Naive B cell (primary cell): ENCODE measurements around the gene ATP6V1A. TPM values are rescaled to one million over a fixed set of nuclear protein-coding genes. Genes with fewer than 3 reads are reported as not detected.
"Not testable (repeated sequence)": the region's sequence is repeated elsewhere in the genome, so short reads cannot be mapped to it uniquely, and the experiment has no call there.

ENCODE experiments used
- ATAC-seq, 2 donors: fragments of 150-1000 bp; cut with Tn5 transposase; 2 replicates each; pipeline ENCODE4 v1.10.0; 2021; ENCODE audit warnings: low read depth in 2 of 2, mild to moderate bottlenecking in 2 of 2, moderate library complexity in 2 of 2
- DNase-seq: peaks from one replicate; pipeline ENCODE4 v3.0.0; 2022
- H3K27ac Mint-ChIP-seq, 6 donors: one replicate each; pipeline ENCODE4 v1.8.0; 2020 to 2022; ENCODE audit warnings: mild to moderate bottlenecking in 6 of 6, mixed read lengths in 6 of 6, moderate library complexity in 5 of 6, inconsistent platforms in 2 of 6
- H3K27me3 Mint-ChIP-seq, 3 donors: one replicate each; pipeline ENCODE4 v1.8.0; 2021 to 2022; ENCODE audit warnings: mixed read lengths in 3 of 3, mild to moderate bottlenecking in 1 of 3
- H3K36me3 Mint-ChIP-seq, 2 donors: one replicate each; pipeline ENCODE4 v1.8.0; 2020 to 2022; ENCODE audit warnings: mixed read lengths in 2 of 2, inconsistent platforms in 1 of 2, mild to moderate bottlenecking in 1 of 2
- H3K4me1 Mint-ChIP-seq, 3 donors: one replicate each; pipeline ENCODE4 v1.8.0; 2020 to 2022; ENCODE audit warnings: mixed read lengths in 3 of 3, inconsistent platforms in 1 of 3, mild to moderate bottlenecking in 1 of 3, moderate library complexity in 1 of 3
- H3K4me3 Mint-ChIP-seq, 8 donors: one replicate each; pipeline ENCODE4 v1.8.0; 2020 to 2022; ENCODE audit warnings: mild to moderate bottlenecking in 8 of 8, mixed read lengths in 8 of 8, moderate library complexity in 8 of 8, inconsistent platforms in 2 of 8
- H3K9me3 Mint-ChIP-seq, 7 donors: one replicate each; pipeline ENCODE4 v1.8.0; 2020 to 2022; ENCODE audit warnings: mixed read lengths in 7 of 7, mild to moderate bottlenecking in 5 of 7, inconsistent platforms in 2 of 7, moderate library complexity in 1 of 7
- polyA plus RNA-seq, 6 donors: library from polyadenylated mRNA; unstranded; fragments of 300-500 nt; fragmentation: Illumina TruSeq; gene quantifications; one replicate each; pipeline ENCODE4 v1.2.3, GENCODE V29; 2021; ENCODE audit warnings: low read depth in 6 of 6

The ATP6V1A gene
- polyA plus RNA-seq, 6 donors from 2014 or later, result 42.2 to 55.1 (median 52.2) TPM

GRCh38 chr3:113839551-113839950 lies 92.7 kb downstream of the ATP6V1A start:
- ATAC-seq (no peak), DNase-seq (no peak)
- peak overlapping the region in 2 of 6 donors; percentile 71 to 74 for H3K27ac Mint-ChIP-seq
- peaks cover 7 to 31% (median 13%) of the 10 kb centered on the region in 3 donors for H3K4me1 Mint-ChIP-seq
- no peaks in the 10 kb centered on the region for H3K36me3 Mint-ChIP-seq
- H3K27me3 Mint-ChIP-seq, result no peaks in the 10 kb centered on the region
- H3K4me3 Mint-ChIP-seq, result peak overlapping the region; percentile 84 to 92 (median 88)
- H3K9me3 Mint-ChIP-seq, result no peaks in the 10 kb centered on the region

- DNase-seq, result no peak
- Mint-ChIP-seq H3K4me1 (peaks cover 0 to 9% (median 3%) of the 10 kb centered on the region in 3 donors), H3K9me3 (no peaks in the 10 kb centered on the region), H3K27me3 (no peaks in the 10 kb centered on the region), H3K27ac (no peak overlapping the region), H3K4me3 (no peak overlapping the region), H3K36me3 (no peaks in the 10 kb centered on the region)
- peak; percentile 43 to 52 for ATAC-seq
Measured at GRCh38 chr3:113844622-113845222, 97.9 kb downstream of the ATP6V1A start.

- no peak for DNase-seq
- no peak for ATAC-seq
- H3K27ac Mint-ChIP-seq, result peak overlapping the region in 2 of 6 donors; percentile 18 to 25
- no peaks in the 10 kb centered on the region for H3K4me1 Mint-ChIP-seq
- no peaks in the 10 kb centered on the region for H3K36me3 Mint-ChIP-seq
- H3K27me3 Mint-ChIP-seq, result no peaks in the 10 kb centered on the region
- H3K9me3 Mint-ChIP-seq, result no peaks in the 10 kb centered on the region
- H3K4me3 Mint-ChIP-seq, result no peak overlapping the region
Measured at GRCh38 chr3:113847247-113847646, 100.4 kb downstream of the ATP6V1A start.

GRCh38 chr3:113847664-113848461 lies 101.0 kb downstream of the ATP6V1A start:
- ATAC-seq (no peak), DNase-seq (no peak)
- no peaks in the 10 kb centered on the region for H3K27me3 Mint-ChIP-seq
- H3K9me3 Mint-ChIP-seq, result no peaks in the 10 kb centered on the region
- H3K36me3 Mint-ChIP-seq, result no peaks in the 10 kb centered on the region
- H3K27ac Mint-ChIP-seq, result peak overlapping the region in 3 of 6 donors; percentile 6 to 25 (median 18)
- no peaks in the 10 kb centered on the region for H3K4me1 Mint-ChIP-seq
- no peak overlapping the region for H3K4me3 Mint-ChIP-seq

- H3K9me3 Mint-ChIP-seq, result not testable (repeated sequence)
Measured at GRCh38 chr3:113849071-113849470, 102.2 kb downstream of the ATP6V1A start.

GRCh38 chr3:113849841-113850240 lies 103.0 kb downstream of the ATP6V1A start:
- not testable (repeated sequence) for ATAC-seq, DNase-seq, H3K4me3 Mint-ChIP-seq, H3K27me3 Mint-ChIP-seq, H3K4me1 Mint-ChIP-seq, H3K36me3 Mint-ChIP-seq, H3K9me3 Mint-ChIP-seq, H3K27ac Mint-ChIP-seq

More at GRCh38 chr3:113849071-113849470, 102.2 kb downstream of the ATP6V1A start:
- not testable (repeated sequence) for H3K27me3 Mint-ChIP-seq, H3K36me3 Mint-ChIP-seq, ATAC-seq, DNase-seq, H3K4me1 Mint-ChIP-seq, H3K4me3 Mint-ChIP-seq, H3K27ac Mint-ChIP-seq

- ATAC-seq, H3K4me3 Mint-ChIP-seq, H3K27ac Mint-ChIP-seq, H3K4me1 Mint-ChIP-seq, H3K9me3 Mint-ChIP-seq, H3K27me3 Mint-ChIP-seq, DNase-seq, H3K36me3 Mint-ChIP-seq: not testable (repeated sequence)
Measured at GRCh38 chr3:113850391-113850790, 103.6 kb downstream of the ATP6V1A start.

GRCh38 chr3:113852506-113852905 lies 105.7 kb downstream of the ATP6V1A start:
- H3K4me1 Mint-ChIP-seq, result no peaks in the 10 kb centered on the region
- no peak overlapping the region for H3K27ac Mint-ChIP-seq
- no peaks in the 10 kb centered on the region for H3K9me3 Mint-ChIP-seq
- H3K4me3 Mint-ChIP-seq, result no peak overlapping the region
- H3K36me3 Mint-ChIP-seq, result no peaks in the 10 kb centered on the region
- ATAC-seq, result no peak
- no peak for DNase-seq
- H3K27me3 Mint-ChIP-seq, result no peaks in the 10 kb centered on the region

Other genes starting within 250 kb of the ATP6V1A start
- gene SPICE1, start 231.9 kb upstream of the ATP6V1A start, polyA plus RNA-seq, result 1 to 10 TPM; 3.3 to 7.4 (median 6.1) TPM
- 100 to 1,000 TPM in 1 of 6 donors, 10 to 100 TPM in 5; 34.9 to 116 (median 54.8) TPM for gene SIDT1, start 214.5 kb upstream of the ATP6V1A start, polyA plus RNA-seq
- gene USF3, start 50.4 kb upstream of the ATP6V1A start, polyA plus RNA-seq, result 10 to 100 TPM in 5 of 6 donors, 1 to 10 TPM in 1; 9.3 to 19.3 (median 12.7) TPM
- gene NAA50, start 786 bp upstream of the ATP6V1A start, polyA plus RNA-seq, result 100 to 1,000 TPM in 1 of 6 donors, 10 to 100 TPM in 5; 65.5 to 103 (median 87.5) TPM
- 1 to 10 TPM; 1.8 to 7.4 (median 4.2) TPM for gene GRAMD1C, start 91.8 kb downstream of the ATP6V1A start, polyA plus RNA-seq
- 1 to 10 TPM; 1.1 to 9.1 (median 6.7) TPM for gene ZDHHC23, start 201.0 kb downstream of the ATP6V1A start, polyA plus RNA-seq